Uterus (tissue), 2 donors: ENCODE results near the gene SLC16A2.

Source experiments
- POLR2A ChIP-seq, 2 donors: fragments of 450-650 bp; IDR thresholded peaks; one replicate each; pipeline ENCODE4 v1.6.1; 2016; ENCODE audit warnings: antibody characterized with exemption in 2 of 2, mild to moderate bottlenecking in 1 of 2, moderate library complexity in 1 of 2
- TF ChIP-seq, protein P1 (sequence below), 4 experiments: fragments of 200-600 bp in 2 of 4; fragments of 450-650 bp in 2 of 4; sonication (generic) in 2 of 4; IDR thresholded peaks; one replicate each; pipeline ENCODE4 v1.5.1; 2016 to 2019; ENCODE audit warnings: antibody characterized with exemption in 4 of 4, mild to moderate bottlenecking in 2 of 4, moderate library complexity in 1 of 4

- TF ChIP-seq, protein P1, sequence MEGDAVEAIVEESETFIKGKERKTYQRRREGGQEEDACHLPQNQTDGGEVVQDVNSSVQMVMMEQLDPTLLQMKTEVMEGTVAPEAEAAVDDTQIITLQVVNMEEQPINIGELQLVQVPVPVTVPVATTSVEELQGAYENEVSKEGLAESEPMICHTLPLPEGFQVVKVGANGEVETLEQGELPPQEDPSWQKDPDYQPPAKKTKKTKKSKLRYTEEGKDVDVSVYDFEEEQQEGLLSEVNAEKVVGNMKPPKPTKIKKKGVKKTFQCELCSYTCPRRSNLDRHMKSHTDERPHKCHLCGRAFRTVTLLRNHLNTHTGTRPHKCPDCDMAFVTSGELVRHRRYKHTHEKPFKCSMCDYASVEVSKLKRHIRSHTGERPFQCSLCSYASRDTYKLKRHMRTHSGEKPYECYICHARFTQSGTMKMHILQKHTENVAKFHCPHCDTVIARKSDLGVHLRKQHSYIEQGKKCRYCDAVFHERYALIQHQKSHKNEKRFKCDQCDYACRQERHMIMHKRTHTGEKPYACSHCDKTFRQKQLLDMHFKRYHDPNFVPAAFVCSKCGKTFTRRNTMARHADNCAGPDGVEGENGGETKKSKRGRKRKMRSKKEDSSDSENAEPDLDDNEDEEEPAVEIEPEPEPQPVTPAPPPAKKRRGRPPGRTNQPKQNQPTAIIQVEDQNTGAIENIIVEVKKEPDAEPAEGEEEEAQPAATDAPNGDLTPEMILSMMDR (IDR thresholded peaks at IDR 0.05), result no peak
- no peak for TF ChIP-seq POLR2A (IDR thresholded peaks at IDR 0.05)
Measured at GRCh38 chrX:74529311-74529710, 108.0 kb downstream of the SLC16A2 start.
